LNCAP (cell line): ENCODE results near the gene NACC2.

ENCODE experiments used
- TF ChIP-seq, protein P1 (sequence below): fragments of 450-650 bp; IDR thresholded peaks from 2 replicates; pipeline ENCODE4 v1.5.1; 2017; ENCODE audit warnings: mild to moderate bottlenecking

NACC2 gene

DNA sequence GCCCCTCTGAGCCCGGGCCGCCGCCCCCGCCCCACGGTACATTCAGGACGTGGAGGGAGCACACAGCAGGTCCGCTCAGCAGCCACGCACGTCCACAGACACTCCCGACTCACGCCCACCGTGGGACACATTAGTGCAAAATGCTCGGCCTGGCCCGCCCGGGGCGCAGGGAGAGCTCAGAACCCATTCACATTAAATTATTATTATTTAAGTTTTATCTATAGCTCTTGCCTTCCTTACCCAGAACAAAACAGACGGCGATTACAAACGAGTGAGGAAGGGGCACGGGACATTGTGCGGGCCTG, 86.4 kb downstream of the NACC2 start:
- TF ChIP-seq, protein P1, sequence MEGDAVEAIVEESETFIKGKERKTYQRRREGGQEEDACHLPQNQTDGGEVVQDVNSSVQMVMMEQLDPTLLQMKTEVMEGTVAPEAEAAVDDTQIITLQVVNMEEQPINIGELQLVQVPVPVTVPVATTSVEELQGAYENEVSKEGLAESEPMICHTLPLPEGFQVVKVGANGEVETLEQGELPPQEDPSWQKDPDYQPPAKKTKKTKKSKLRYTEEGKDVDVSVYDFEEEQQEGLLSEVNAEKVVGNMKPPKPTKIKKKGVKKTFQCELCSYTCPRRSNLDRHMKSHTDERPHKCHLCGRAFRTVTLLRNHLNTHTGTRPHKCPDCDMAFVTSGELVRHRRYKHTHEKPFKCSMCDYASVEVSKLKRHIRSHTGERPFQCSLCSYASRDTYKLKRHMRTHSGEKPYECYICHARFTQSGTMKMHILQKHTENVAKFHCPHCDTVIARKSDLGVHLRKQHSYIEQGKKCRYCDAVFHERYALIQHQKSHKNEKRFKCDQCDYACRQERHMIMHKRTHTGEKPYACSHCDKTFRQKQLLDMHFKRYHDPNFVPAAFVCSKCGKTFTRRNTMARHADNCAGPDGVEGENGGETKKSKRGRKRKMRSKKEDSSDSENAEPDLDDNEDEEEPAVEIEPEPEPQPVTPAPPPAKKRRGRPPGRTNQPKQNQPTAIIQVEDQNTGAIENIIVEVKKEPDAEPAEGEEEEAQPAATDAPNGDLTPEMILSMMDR, result no peak

DNA sequence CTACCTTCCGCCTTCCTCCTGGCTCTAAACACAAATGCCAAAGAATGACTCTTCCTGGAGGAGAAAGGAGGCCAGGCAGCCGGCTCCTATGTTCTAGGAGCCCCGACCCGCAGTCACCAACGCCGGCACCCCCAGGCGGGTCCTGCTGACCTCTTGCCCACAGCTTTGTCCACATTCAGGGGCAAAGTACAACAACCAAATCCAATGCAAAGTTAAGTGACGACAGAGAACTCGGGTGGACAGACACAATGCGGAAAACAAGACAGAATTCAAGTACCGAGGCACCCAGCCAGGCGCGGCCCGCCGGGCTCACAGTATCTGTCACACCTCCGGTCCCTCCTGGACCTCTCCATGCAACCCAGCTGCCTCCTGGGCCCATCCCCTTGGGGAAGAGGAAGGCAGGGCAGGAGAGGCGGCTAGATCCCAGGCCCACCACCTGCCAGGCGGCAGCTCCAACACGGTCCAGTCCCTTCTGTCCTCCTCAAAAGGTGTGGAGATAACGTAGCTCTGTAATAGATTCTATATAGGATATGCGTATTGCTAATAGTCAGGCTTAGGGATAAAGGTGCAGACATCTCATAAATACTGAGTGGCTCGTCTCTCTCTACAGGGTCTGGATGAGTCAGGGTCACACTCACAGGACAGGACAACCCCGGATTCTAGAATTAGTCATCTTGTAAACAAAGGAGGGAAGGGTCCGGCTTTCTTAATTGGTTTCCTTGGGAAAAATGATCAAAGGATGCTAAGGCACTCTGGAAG, 87.0 kb downstream of the NACC2 start:
- TF ChIP-seq, protein P1, result no peak

DNA sequence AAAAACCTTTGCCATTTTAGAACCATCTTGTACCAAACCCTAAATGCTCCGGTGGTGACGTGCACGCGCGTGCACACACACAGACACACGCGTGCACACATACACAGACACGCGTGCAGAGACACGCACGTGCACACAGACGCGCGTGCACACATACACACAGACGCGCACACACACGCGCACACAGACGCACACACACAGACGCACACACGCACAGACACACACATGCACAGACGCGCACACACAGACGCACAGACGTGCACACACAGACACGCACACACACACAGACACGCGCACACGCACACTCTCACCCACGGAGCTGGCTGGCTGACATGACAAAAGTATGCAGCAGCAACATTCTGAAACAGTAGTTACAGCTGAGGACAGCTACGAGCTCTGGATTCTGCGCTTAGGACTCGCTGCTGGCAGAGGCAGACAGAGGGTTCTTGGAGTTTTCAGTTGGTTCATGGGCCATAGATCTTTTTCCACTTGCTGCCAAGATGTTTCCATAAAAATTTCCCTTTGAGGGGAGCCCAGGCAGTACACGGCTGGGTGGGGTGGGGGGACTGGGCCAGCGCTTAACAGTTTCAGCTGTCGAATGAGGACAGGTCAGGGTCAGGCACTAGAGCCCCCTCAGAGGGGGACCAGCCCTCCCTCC, 87.7 kb downstream of the NACC2 start:
- TF ChIP-seq, protein P1, result no peak

DNA sequence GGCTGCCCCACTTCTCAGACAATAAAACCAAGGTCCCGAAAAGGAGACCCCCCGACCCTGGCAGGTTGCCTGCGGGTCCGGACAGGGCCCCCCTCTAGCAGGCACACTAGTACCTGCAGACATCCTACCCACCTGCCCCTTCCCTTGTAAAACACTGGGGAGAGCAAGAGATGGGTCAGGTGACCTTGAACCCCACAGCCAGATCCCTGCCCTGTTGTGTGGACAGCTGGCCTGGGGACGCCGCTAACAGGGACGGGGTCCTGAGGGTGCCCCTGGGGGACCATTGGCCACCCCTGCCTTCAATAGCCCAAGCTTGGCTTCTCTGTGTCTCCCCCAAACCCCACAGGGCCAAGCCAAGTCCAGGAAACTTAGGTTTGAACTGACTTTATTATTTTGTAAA, 88.9 kb downstream of the NACC2 start:
- TF ChIP-seq, protein P1, result no peak

DNA sequence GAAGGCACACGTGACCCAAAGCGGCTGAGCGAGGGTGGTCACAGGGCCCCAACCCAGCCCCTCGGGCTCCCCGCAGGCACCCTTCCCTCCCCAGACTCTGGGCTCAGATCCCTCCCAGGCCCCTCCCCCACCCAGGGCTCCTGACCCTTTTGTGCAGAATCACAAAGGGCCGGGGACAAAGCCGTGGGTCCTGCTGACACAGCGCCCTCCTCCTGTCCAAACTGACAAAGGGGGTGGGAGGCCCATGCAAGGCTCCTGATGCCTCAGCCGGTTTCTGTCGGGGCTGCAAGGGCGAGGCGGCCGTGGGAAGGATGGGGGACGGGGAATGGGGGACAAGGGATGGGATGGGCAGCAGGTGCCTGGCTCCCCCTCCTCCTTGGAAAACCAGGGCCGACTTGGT, 90.4 kb downstream of the NACC2 start:
- TF ChIP-seq, protein P1, result no peak

DNA sequence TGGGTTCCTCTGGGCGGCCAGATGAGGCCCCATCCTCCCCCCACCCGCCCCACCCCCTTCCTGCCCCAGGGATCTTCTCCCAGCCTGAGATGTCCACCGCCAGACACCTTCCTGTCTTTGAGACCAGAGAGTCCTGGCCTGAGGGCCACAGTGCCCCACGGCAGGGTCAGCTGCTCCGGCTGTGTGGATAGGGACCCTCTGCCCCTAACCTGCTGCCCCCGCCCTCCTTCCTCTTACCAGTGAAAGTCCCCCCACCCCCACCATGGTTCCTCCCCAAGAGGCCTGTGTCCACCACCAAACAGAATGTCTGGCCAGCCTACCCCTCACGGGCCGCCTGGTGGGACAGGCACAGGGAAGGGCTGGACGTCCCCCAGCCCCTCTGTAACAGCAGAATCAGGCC, 90.9 kb downstream of the NACC2 start:
- TF ChIP-seq, protein P1, result no peak

DNA sequence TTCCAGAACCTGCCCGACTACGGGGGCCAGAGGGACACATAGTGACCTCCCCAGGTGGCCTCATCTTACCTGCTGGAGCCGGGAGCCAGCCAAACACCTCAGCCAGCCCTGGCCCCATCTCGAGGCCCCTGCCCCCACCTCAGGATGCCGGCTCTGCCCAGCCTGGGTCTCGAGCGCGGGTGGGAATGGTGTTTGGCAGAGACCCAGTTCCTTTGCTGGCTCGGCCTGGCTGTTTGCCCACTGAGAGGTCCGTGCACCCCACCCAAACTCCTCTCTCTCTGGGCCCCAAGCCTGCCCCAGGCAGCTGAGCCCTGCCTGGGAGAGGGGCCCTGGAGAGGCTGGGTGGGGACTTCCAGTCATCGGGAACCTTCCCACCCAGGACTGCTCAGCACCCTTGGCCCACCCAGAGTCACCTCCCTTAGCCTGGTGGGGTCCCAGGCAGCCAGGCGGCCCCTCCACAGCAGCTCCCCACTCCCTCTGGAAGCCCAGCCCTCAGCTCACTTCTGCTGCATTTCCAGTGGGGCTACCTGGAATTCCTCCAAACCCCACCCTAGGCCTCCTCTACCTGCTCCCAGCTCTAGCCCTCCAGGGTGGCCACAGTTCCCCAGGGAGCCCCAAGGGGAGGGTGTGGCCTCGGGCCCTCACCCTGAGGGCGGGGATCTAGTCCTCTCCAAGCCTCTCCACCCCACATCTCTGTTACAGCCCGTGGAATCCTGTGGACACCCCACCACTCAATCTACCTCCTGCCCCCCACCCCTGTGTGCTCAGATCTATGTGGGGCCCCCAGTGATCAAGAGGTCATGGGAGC, 91.5 kb downstream of the NACC2 start:
- TF ChIP-seq, protein P1, result no peak
